ENCODE results near the gene SMYD1. TPM values are rescaled to one million over a fixed set of nuclear protein-coding genes. Genes with fewer than 3 reads are reported as not detected.

SMYD1 gene
- total RNA-seq, 2 experiments from 2014 or later, result not detected

- Mint-ChIP-seq H3K4me3 (no peak overlapping the region), H3K27ac (peak overlapping the region; percentile 93), H3K4me1 (ENCODE audit: low read depth) (peaks cover 61% of the 10 kb centered on the region), H3K36me3 (ENCODE audit: low read depth) (peaks cover 29% of the 10 kb centered on the region), H3K27me3 (no peaks in the 10 kb centered on the region), H3K9me3 (no peaks in the 10 kb centered on the region)
- no peaks in the 10 kb centered on the region for H3K9me3 ChIP-seq (ENCODE audit: control insufficient read depth in 1 of 2, insufficient read depth in 1 of 2, low read length in 2 of 2)
- no peak for DNase-seq
- no peak overlapping the region for H3K4me3 ChIP-seq (ENCODE audit: low read length)
- CTCF ChIA-PET, result interaction anchor here (1.3 kb wide), 1 partner anchor 9 kb away, joined by 4 read pairs; no protein-coding TSS in a partner anchor
- POLR2A ChIA-PET, result interaction anchor here (0.6 kb wide), 1 partner anchor 41 kb away, joined by 3 read pairs; no protein-coding TSS in a partner anchor
- no peak overlapping the region for H3K27ac ChIP-seq (ENCODE audit: low read depth in 1 of 2, low read length in 2 of 2)
- TF ChIP-seq CTCF (IDR thresholded peaks at IDR 0.05), result no peak
- peaks cover 18% of the 10 kb centered on the region for H3K4me1 ChIP-seq (ENCODE audit: insufficient read depth, low read length)
- no peak for ATAC-seq (ENCODE audit: poor library complexity)
- intact Hi-C loops (cut with DNase I, micrococcal nuclease), result loop anchor here in 1 of 2 experiments (10.0 kb wide), 2 partner anchors 1857 to 1947 kb away; partner anchors contain the start of genes IMMT, MRPL35, POLR1A and PTCD3
- no peaks in the 10 kb centered on the region for H3K27me3 ChIP-seq (ENCODE audit: control insufficient read depth in 1 of 2, insufficient read depth in 2 of 2, low read length in 2 of 2)
- peaks cover 2% of the 10 kb centered on the region for H3K36me3 ChIP-seq (ENCODE audit: insufficient read depth, low read length)
Observed at GRCh38 chr2:88051792-88052191, 15.8 kb upstream of the SMYD1 start.

GRCh38 chr2:88053296-88053695 is 14.3 kb upstream of the SMYD1 start:
- Mint-ChIP-seq H3K27me3 (no peaks in the 10 kb centered on the region), H3K4me1 (ENCODE audit: low read depth) (peaks cover 70% of the 10 kb centered on the region), H3K4me3 (peak overlapping the region; percentile 96), H3K27ac (peak overlapping the region; percentile 93), H3K9me3 (no peaks in the 10 kb centered on the region), H3K36me3 (ENCODE audit: low read depth) (peaks cover 29% of the 10 kb centered on the region)
- no peaks in the 10 kb centered on the region for H3K27me3 ChIP-seq (ENCODE audit: control insufficient read depth in 1 of 2, insufficient read depth in 2 of 2, low read length in 2 of 2)
- peaks cover 2% of the 10 kb centered on the region for H3K36me3 ChIP-seq (ENCODE audit: insufficient read depth, low read length)
- ChIA-PET CTCF (no interaction called here), POLR2A (no interaction called here)
- no peaks in the 10 kb centered on the region for H3K9me3 ChIP-seq (ENCODE audit: control insufficient read depth in 1 of 2, insufficient read depth in 1 of 2, low read length in 2 of 2)
- DNase-seq (no peak), ATAC-seq (ENCODE audit: poor library complexity) (no peak)
- H3K4me3 ChIP-seq (ENCODE audit: low read length), result no peak overlapping the region
- H3K27ac ChIP-seq (ENCODE audit: low read depth in 1 of 2, low read length in 2 of 2), result no peak overlapping the region
- intact Hi-C loops (cut with DNase I, micrococcal nuclease), result loop anchor here in 1 of 2 experiments (10.0 kb wide), 2 partner anchors 1858 to 1948 kb away; partner anchors contain the start of genes IMMT, MRPL35, POLR1A and PTCD3
- TF ChIP-seq CTCF (IDR thresholded peaks at IDR 0.05), result no peak
- peaks cover 18% of the 10 kb centered on the region for H3K4me1 ChIP-seq (ENCODE audit: insufficient read depth, low read length)

GRCh38 chr2:88053934-88054781 is 13.5 kb upstream of the SMYD1 start:
- Histone ChIP-seq H3K4me3 (ENCODE audit: low read length) (peak overlapping the region; percentile 89), H3K27ac (ENCODE audit: low read depth in 1 of 2, low read length in 2 of 2) (peak overlapping the region; percentile 90 to 97), H3K9me3 (ENCODE audit: control insufficient read depth in 1 of 2, insufficient read depth in 1 of 2, low read length in 2 of 2) (no peaks in the 10 kb centered on the region), H3K27me3 (ENCODE audit: control insufficient read depth in 1 of 2, insufficient read depth in 2 of 2, low read length in 2 of 2) (no peaks in the 10 kb centered on the region), H3K4me1 (ENCODE audit: insufficient read depth, low read length) (peaks cover 18% of the 10 kb centered on the region), H3K36me3 (ENCODE audit: insufficient read depth, low read length) (peaks cover 2% of the 10 kb centered on the region)
- no peak for TF ChIP-seq CTCF (IDR thresholded peaks at IDR 0.05)
- intact Hi-C loops (cut with DNase I, micrococcal nuclease), result loop anchor here (2.0 to 10.0 kb wide), 4 partner anchors 37 to 1949 kb away; partner anchors contain the start of genes IMMT (in 1 of the 2), MRPL35 (in 1 of the 2), POLR1A (in 1 of the 2) and PTCD3 (in 1 of the 2)
- CTCF ChIA-PET, result interaction anchor here (0.9 kb wide), 1 partner anchor 106 kb away, joined by 4 read pairs; no protein-coding TSS in a partner anchor
- Mint-ChIP-seq H3K27me3 (no peaks in the 10 kb centered on the region), H3K4me1 (ENCODE audit: low read depth) (peaks cover 65% of the 10 kb centered on the region), H3K9me3 (no peaks in the 10 kb centered on the region), H3K4me3 (peak overlapping the region; percentile 96), H3K27ac (peak overlapping the region; percentile 93), H3K36me3 (ENCODE audit: low read depth) (peaks cover 21% of the 10 kb centered on the region)
- DNase-seq (peak in 1 of 14 experiments; percentile 14), ATAC-seq (ENCODE audit: poor library complexity) (no peak)
- POLR2A ChIA-PET, result interaction anchor here (0.6 to 2.0 kb wide), 5 partner anchors 8 to 574 kb away, joined by 3 to 6 read pairs (median 3); partner anchors contain the start of gene RNU2-63P
